AG09309 (cell line): ENCODE results near the gene SRPX2.

Experiments used
- DNase-seq: peaks from one replicate; pipeline ENCODE4 v3.0.0-alpha.2; 2010; ENCODE audit warnings: low read depth
- H3K4me3 ChIP-seq: 2 replicates; pipeline ENCODE4 v1.5.1; 2011; ENCODE audit warnings: mild to moderate bottlenecking, low read depth, low read length, moderate library complexity; ENCODE audit not compliant: control insufficient read depth
- CTCF ChIP-seq: IDR thresholded peaks from 2 replicates; pipeline ENCODE4 v1.5.1; 2011; ENCODE audit warnings: mild to moderate bottlenecking, low read depth, low read length, inconsistent platforms; ENCODE audit not compliant: insufficient read depth, control insufficient read depth; ENCODE audit errors: missing control alignments

Gene SRPX2, protein sequence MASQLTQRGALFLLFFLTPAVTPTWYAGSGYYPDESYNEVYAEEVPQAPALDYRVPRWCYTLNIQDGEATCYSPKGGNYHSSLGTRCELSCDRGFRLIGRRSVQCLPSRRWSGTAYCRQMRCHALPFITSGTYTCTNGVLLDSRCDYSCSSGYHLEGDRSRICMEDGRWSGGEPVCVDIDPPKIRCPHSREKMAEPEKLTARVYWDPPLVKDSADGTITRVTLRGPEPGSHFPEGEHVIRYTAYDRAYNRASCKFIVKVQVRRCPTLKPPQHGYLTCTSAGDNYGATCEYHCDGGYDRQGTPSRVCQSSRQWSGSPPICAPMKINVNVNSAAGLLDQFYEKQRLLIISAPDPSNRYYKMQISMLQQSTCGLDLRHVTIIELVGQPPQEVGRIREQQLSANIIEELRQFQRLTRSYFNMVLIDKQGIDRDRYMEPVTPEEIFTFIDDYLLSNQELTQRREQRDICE

DNA sequence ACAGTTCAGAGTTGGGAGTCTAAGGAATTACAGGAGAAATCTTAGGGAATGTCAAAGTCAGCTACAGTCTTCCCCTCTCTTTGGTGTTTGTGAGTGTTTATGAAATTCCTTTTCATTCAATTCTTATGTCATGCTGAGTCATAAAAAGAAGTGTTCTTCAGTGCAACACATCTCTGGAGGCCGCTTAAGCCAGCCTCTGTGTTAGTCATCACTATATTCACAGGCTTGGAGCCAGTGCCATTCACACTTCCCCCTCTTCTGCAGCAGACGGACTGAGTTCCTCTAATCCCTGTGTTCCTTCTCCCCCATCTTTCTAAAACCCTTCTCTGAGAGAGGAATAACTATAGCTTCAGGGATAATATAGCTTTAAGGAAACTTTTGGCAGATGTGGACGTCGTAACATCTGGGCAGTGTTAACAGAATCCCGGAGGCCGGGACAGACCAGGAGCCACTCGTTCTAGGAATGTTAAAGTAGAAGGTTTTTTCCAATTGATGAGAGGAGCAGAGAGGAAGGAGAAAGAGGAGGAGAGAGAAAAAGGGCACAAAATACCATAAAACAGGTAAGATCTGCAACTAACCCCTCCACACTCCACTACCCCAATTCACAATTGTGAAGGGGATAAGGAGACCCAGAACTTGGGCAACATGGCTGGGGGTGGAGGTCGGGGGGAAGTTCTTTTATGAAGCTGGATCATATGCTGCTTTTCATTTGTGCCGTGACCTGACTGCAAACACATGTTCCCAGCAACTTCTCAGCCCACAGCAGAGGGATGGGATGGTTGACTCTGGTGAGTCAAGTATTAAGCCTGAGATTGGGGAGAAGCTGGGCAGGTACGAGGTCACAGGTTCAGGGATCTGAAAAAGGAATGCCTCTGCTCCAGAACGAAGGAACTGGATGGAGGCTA, at the start of gene SRPX2:
Gene SRPX2 (plus strand): TSS at position 244 of the 905 bp plus-strand sequence. CDS start 2,124 bp downstream, outside the sequence.
- TF ChIP-seq CTCF = no peak
- DNase-seq = peak; percentile 67
- peak within 1 kb of the TSS; percentile 38 for H3K4me3 ChIP-seq

DNA sequence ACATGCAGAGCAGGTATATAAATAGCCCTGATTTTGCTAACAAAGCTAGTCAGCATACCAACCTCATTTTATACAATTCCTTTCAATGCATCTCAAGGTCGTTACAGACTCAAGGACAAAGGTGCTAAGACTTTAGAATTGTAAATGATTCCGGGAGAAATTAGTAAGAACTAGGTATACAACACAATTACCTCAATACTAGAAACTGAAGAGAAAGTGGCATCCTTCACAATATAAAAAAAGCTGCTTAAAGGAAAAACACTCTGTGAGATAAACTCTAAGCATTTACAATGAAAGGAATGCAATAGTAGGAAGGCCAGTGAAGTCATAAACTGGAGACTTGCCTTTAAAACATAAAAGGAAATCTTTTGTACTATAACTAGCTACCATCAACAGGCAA, 47.4 kb upstream of the SRPX2 start:
- no peak overlapping the region for H3K4me3 ChIP-seq
- no peak for DNase-seq
- no peak for TF ChIP-seq CTCF

GRCh38 chrX:100599456-100599855, 44.5 kb upstream of the SRPX2 start:
- no peak overlapping the region for H3K4me3 ChIP-seq
- TF ChIP-seq CTCF = no peak
- no peak for DNase-seq

- no peak for DNase-seq
- no peak overlapping the region for H3K4me3 ChIP-seq
- TF ChIP-seq CTCF = no peak
These were observed 43.7 kb upstream of the SRPX2 start for GRCh38 chrX:100600340-100600739.

GRCh38 chrX:100600758-100601157, 43.2 kb upstream of the SRPX2 start:
- no peak overlapping the region for H3K4me3 ChIP-seq
- TF ChIP-seq CTCF = no peak
- DNase-seq = no peak

- DNase-seq = no peak
- TF ChIP-seq CTCF = no peak
- no peak overlapping the region for H3K4me3 ChIP-seq
These were observed 37.2 kb upstream of the SRPX2 start for GRCh38 chrX:100606753-100607152.
